Activated CD8-positive, alpha-beta memory T cell treated with anti-CD3 and anti-CD28 coated beads, Interleukin-2, amount 50 U/mL, for 48 hours (primary cell): ENCODE measurements around the gene KRCC1.
"Not testable (repeated sequence)": the region's sequence is repeated elsewhere in the genome, so short reads cannot be mapped to it uniquely, and the experiment has no call there.

Experiments used
- DNase-seq: peaks from one replicate; pipeline ENCODE4 v3.0.0-alpha.2; 2020

Gene KRCC1

DNA sequence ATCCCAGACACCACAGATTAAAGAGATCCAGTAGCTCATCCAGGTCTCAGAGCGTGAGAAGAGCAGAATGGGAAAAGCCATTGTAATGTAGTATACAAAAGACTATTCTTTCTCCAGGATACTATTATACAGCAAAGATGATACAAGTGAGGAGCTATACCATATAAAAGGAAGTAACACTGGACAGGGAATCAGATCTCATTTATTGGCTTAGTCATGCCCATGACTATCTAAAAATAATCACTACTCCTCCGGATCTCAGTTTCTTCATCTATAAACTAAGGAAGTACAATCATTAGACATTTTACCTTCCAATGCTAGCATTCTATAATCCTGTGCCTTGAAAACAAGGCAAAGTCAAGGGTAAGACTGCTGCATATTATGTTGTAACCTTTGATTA is 19.4 kb downstream of the KRCC1 start:
- no peak for DNase-seq

DNA sequence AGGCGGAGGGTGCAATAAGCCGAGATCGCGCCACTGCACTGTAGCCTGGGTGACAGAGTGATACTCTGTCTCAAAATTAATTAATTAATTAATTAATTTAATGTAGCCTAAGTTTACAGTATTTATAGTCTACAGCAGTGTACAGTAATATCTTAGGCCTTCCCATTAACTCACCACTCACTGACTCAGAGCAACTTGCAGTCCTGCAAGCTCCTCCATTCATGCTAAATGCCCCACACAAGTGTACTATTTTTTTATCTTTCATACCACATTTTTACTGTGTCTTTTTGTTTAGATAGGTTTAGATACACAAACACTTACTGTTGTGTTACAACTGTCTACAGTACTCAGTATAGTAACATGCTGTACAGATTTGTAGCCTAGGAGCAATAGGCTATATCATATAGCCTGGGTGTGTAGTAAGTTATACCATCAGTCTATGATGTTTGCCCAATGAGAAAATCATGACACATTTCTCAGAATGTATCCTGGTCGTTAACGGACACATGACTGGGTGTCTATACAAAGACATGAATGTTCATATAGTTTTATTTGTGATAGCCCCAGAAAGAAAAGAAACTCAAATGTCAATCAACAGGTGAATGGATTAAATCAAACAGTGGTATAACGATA is 23.4 kb downstream of the KRCC1 start:
- DNase-seq = no peak

DNA sequence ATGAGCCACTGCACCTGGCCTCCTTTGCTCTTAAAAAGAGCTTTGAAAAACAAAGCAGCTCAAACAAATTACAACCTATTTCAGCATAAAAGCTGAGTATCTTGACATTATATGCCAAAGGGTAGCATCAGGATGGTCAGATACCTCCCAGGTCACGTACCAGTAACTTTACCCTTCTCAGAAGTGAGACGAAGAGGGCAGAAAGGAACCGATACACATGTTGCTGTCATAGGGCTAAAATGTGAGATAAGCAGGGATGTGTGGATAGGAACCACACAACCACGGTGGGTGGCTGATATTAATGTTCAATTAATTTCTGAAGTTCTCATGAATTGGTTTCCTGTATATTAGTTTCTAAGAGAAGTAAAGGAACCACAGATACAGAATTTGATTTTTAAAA is 26.7 kb downstream of the KRCC1 start:
- no peak for DNase-seq

DNA sequence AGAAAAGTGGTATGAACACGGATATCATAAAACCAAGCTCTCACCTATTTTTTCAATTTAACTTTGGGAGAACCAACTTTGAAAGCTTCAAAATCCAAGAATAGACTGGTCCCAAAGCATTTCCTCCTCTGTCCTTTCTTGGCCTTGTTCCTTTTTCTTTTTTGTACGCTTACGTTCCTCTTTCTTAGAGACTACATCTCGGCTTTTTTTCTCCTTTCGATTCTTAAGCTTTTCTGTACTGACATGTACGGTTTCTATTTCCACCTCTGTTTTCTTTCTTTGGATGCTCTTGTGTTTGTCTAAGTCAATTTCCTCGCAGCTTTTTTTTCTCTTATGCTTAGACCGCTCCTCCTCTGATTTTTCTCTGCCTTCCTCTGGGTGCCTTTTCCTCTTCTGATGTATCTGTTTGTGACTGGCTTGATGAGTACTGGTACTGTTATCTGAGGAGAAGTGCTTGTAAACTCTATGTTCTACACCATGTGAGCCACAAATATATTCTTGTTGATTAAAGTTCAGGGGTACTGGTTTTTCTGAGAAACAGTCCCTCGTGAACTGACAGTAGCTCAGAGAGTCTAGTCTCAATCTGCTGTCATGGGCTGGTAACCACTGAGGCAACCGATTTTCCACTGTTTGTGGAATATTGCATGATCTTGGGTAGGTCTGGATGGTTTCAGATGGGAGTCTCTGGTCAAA is 27.7 kb downstream of the KRCC1 start:
- DNase-seq = no peak

DNA sequence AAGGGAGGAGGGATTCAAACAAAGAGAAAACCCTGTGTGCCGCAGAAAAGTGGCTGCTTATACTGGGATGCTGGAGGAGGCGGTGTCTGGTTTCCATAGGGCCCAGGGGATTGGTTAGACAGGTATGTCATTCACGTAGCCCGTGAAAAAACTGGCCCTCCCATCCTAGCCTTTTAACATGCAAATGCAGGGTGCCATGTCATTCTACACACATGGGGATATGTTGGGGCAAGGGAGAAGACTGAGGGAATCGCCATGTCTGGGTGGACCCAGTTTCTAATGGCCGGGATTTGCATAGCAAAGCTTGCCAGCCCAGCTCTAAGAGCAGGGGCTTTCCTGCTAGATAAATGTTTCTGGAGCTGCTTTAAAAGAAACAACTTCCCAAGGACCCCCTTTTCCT is 31.1 kb downstream of the KRCC1 start:
- DNase-seq = no peak

DNA sequence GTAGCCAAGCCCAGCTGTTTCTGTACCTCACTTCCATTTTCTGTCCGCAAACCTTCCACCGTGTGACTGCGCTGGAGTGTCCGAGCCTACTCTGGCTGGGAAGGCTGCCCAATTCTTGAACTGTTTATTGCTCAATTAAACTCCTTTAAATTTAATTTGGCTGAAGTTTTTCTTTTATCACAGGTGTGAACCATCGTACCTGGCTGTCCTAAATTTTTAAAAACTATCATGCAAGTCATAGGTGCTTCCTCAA is 33.0 kb downstream of the KRCC1 start:
- no peak for DNase-seq

DNA sequence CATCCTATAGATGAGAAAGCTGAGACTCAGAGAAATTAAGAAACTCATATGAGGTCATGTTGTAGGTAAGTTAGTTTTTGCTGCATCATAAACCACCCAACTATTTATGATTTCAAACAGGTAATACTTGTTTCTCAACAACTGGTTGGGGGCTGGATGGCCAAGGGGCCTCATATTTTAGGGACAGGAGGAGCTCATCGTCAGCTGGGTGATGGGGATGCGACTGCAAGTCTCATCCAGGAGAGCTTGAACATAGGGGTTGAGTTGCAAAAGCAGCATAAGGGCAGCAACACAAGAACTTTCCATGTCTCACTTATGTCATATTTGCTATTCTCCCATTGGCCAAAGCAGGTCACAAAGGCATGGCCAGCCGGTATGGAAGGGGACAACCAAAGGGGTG is 35.6 kb downstream of the KRCC1 start:
- DNase-seq = no peak

DNA sequence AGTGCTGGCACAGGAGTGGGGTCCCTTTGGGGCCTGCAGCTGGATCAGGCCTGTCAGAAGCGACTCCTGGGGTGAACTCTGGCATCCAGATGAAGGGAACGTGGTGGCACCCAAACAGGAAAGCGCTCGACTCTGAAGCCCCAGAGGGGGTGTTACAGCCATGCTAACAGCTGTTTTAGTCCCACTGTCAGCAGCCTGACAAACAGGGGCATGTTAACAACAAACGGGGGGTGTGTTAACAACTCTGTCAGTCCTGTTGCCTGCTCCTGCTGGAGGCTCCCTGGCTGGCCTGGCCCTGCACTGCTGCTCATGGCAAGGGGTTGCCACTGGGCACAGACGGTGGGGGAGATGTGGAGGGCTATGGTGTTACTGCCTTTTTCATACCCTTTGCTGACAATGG is 36.7 kb downstream of the KRCC1 start:
- DNase-seq = no peak

DNA sequence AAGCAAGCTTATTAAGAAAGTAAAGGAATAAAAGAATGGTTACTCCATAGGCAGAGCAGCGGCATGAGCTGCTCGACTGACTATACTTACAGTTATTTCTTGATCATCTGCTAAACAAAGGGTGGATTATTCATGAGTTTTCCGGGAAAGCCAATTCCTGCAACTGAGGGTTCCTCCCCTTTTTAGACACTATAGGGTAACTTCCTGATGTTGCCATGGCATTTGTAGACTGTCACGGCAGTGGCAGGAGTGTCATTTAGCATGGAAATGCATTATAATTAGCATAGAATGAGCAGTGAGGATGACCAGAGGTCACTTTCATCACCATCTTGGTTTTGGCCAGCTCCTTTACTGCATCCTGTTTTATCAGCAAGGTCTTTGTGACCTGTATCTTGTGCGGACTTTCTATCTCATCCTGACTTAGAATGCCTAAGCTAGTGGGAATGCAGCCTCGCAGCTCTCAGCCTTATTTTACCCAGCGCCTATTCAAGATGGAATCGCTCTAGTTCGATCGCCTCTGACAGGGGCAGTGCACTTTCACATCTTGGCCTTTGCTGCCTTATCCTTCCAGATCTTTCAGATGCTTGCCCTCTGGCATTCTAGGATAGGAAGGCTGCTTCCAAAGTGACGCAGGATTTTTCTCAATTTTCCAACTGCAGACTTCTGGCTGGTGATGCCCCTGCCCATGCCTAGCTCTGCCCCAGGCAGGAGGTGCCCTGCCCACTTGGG is 37.3 kb downstream of the KRCC1 start:
- not testable (repeated sequence) for DNase-seq

DNA sequence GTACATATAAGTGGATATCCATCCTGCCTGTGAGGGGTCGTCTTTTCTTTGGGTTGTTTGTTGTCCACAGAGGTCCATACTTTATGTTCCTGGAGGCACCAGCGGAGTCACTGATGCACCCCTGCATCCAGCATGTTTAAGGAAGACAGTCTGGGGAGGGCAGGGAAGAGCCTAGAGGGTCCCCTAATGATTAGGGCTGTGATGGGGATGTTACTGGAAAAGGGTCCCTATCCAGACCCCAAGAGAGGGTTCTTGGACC is 37.9 kb downstream of the KRCC1 start:
- not testable (repeated sequence) for DNase-seq

DNA sequence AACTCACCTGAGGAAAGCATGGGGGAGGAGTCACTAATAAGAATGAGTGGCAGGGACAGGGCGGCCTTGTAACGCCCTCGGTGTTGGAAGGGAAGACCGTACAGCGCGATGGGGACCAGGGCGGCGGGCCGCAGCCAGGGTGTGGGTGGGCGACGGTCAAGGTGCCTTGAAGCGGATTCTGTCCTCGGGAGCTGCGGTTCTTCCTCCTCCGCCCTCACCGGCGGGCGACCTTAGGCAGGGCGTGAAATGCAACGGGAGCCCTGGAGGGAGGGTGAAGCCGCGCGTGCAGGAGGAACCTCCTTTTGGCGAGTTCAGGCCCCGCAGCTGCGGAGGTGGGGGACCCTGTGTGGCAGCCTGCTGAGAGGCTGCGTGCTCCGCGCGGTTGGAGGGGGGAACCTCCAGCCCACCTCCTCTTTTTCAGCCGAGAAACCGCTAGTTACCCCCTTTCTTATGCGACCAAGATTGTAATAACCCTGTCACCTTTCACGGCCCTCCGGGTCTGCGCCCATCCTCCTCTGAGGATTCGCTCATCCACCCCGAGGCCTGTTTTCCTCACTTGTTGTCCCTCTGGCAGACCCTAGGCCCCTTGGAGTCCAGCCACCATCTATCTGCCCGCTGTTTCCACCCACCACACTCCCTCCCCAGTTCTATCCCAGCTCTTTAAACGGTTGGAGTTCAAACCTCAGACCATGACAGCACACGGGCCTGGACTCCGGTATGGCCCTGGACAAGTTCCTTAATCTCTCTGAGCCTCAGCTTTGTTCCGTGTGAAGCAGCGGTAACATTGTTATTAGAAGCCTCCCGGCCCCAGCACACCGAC is 38.4 kb downstream of the KRCC1 start:
- DNase-seq = no peak

DNA sequence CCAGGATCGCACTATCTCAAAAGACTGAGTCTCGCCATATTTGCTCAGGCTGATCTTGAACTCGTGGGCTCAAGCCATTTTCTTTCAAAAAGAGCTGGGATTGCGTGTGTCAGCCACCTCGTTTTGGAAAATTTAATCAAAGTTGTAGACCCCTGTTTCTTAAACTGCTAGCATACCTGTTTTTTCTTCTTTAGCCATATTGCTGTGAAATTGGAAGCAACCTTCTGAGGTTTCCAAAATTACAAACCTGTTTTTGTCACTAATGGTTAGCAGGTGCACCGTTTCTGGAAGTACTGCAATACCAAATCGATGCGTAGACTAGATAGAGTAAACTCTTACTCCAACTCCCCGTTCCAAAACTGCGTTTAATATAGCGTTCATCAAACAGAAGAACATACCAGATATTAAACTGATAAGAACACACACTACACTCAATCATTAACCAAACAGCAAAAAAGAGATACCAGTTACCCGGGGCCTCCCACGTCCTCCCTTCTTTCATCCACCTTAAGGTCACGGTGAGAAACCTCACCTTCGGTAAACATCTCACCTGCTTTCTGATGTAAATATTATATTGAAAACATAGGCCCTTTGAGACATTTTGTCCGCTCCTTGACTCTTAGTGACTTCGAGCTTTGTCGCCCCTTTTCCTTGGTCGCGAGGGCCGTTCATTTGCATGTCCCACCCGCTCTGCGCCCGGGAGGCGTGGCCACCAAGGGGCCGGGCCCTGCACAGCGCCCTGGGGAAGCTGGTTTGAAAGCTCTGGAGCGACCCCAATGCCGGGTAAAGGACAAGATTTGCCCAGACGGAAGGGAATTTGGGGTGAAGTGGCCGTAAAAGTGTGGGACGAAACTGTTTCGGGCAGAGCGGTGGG is 39.3 kb downstream of the KRCC1 start, which contains the start of gene RNU2-63P:
Gene RNU2-63P, minus strand, starts transcription at position 462 of the 874 bp plus-strand sequence.
- DNase-seq = peak; percentile 92

DNA sequence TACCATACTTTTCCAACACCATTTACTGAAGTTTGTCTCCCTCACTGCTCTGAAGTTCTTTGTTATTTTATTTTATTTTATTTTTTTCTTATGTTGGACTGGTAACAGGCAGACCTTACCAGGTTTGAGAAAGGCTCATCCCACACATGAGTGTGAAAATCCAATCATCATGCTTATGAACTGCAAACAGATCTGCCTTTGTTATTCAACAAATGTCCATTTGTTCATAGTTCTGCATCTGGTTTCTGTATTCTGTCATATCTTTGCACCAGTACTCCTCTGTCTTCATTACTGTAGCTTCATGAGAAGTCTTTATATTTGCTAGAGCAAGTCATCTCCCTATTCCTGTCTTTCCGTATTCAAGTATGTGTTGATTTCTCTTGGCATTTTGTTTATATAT is 44.6 kb downstream of the KRCC1 start:
- no peak for DNase-seq

DNA sequence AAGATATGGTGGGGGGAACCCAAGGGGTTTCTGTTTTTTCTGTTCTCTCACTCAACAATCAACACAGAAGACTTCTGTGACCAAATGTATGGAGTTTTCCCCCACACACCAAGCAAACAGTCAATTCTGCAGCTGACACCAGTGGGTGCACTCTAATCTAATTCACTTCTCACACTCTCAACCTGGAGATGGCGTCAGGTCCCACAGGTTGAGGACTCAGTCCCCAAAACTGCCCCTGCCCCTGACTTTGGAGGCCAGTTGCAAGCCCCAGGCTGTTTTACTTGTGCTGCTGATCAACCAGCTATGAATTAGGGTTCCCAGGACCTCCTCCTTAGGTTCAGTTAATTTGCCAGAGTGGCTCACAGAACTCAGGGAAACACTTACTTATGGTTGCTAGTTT is 45.4 kb downstream of the KRCC1 start:
- no peak for DNase-seq

DNA sequence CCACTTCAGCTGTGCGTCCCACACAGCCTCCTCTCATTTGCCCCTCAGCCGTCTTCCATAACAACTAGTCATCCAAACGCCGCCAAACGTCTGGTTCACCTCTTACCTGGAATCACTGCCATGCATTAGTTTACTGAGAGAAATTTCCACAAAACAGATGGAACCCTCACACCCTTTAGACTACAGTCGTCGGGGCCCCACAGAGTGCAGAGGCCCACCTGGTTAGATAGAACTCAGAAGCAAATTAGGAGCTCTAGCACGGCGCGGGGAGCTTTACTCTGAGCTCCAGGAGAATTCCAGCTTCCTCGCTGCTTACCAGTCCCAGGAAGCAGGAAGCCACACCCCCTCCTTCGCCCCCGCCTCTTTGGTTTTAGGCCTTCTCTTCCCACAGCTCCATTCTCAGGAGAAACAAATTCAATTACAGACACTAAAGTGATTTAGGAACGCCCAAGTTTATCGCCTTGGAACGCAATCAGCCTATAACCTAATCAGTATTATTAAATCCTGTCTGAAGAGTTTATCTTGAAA is 48.6 kb downstream of the KRCC1 start:
- DNase-seq = no peak

DNA sequence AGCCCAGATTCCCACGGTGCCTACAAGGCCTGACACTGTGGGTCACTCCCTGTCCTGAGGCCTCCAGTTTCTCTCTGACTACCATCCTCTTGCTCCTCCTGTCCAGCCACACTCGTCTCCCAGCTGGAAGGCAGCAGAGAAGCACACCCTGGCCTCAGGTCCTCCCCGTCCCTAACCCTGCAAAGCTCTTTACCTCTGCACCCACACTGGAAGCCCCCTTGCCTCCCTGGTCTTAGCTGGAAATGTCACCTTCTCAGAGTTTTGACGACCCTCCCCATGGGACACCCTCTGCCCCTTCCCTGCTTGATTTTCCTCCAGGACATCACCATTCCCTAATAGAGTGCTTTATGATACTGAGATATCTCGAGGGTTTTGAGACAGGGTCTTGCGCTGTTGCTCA is 49.8 kb downstream of the KRCC1 start:
- no peak for DNase-seq

DNA sequence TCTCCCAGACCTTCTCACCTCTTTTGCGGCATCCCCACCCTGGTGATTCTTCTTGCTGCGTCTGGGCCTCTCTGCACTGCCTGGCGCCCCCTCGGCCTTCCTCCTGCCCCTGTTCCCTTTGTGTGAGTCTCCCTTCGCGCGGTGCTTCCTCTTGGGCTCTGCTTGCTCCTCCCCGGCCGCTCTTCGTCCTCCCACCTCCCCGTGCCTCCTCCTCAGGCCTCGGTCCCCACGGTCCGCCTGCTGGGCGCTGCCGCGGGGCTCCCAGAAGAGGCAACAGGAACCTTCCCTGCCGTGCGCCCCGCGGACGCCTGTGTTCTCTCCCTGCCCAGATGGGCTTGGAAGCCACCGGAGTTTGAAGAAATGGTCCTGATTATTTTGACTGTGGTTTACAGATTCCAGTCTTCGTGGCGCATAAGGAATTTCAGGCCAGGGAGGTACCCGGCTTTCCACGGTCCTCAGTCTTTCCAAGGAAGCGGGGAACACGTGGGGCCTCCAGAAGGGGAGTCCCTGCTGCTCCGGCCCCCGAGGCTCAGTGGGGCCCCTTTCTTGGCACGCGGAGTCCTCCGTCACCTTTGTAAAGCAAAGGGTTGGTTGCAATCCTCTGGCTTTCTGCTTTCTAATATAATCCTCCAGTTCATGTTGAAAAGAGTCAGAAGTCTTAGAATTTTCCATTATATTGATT is 52.4 kb downstream of the KRCC1 start:
- DNase-seq = no peak

DNA sequence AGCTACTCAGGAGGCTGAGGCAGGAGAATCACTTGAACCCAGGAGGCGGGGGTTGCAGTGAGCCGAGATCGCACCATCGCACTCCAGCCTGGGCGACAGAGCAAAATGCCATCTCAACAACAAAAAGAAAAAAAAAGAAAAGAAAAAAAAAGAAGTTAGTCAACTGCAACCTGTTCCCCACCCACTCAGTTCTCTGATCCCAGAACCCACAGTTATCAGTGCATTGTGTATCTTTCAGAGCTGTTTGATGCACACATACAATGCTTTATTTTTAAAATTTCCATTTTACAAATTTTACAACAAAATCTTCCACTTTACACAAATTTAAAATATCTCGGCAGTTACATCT is 53.2 kb downstream of the KRCC1 start:
- DNase-seq = no peak

DNA sequence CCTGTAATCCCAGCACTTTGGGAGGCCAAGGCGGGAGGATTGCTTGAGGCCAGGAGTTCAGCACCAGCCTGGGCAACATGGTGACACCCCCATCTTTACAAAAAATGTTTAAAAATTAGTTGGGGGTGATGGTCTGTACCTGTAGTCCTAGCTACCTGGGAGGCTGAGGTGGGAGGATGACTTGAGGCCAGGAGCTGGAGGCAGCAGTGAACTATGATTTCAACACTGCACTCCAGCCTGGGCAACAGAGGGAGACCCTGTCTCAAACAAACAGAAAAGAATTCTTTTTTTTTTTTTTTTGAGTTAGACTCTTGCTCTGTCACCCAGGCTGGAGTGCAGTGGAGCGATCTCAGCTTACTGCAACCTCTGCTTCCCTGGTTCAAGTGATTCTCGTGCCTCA is 55.1 kb downstream of the KRCC1 start:
- DNase-seq = not testable (repeated sequence)

DNA sequence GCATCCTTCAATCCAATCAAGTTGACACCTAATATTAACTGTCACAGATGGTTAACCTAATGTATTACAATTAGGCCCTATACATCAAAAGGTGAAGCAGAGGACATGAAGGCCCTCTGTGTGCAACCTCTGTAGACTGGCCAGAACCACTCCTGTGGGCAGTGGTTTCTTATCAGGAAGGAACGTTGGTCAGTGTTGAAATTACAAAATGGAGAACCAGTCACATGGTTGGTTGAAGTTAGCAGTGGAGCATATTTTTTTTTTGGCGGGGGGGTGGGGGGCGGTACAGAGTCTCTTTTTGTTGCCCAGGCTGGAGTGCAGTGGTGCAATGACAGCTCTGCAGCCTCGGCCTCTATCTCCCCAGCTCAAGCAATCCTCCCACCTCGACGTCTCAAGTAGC is 59.0 kb downstream of the KRCC1 start:
- DNase-seq = no peak

DNA sequence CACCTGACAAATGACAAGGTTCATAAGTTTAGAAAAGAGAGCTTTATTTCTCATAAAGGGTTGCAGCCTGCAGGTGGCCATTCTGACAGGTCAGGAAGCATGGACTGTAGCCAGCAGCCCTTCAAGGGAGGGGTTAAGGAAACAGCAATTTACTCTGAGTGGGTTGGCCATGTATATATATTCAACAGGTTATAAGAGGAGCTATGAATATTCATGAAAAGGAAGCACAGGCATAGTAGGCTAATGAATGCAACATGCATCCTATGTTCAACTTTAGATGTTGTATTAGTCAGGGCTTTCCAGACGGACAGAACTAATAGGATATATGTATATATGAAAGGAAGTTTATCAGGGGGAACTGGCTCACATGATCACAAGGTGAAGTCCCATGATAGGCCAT is 59.8 kb downstream of the KRCC1 start:
- DNase-seq = no peak

DNA sequence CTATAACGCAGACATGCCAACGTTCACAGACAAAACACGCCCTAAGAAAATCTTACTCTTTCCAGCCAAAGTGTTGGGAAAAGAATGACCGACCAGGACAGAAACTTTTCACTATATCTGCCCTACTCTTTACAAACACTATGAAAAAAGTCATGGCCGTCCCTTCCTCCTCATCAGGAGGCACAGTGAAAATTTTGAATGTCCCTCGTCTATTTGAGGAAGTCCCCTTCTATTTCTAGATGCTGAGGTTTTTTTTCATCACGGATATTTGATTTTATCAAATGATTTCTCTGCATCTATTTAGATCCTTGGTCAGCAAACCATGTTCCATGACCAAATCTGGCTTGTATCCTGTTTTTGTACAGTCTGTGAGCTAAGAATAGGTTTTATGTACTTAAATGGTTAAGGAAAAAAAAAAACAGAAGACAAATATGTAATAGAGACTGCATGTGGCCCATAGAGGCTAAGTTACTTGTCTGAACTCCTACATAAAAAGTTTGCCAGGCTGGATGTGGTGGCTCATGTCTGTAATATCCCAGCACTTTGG is 61.2 kb downstream of the KRCC1 start:
- not testable (repeated sequence) for DNase-seq
